Mucosa of rectum (tissue), 2 donors: ENCODE data around the gene SAMD4A.
A peak's percentile ranks its signal among the peaks of the same experiment; 100 is the strongest.

Experiments
- H3K27ac ChIP-seq, 2 donors: one replicate each; pipeline ENCODE4 v1.7.0; 2013; ENCODE audit warnings: inconsistent platforms in 2 of 2, low read depth in 2 of 2, low read length in 2 of 2
- H3K27me3 ChIP-seq, 2 donors: one replicate each; pipeline ENCODE4 v1.7.0; 2013; ENCODE audit warnings: low read length in 2 of 2; ENCODE audit not compliant: control insufficient read depth in 2 of 2, insufficient read depth in 2 of 2
- H3K36me3 ChIP-seq, 2 donors: one replicate each; pipeline ENCODE4 v1.7.0; 2013; ENCODE audit warnings: low read length in 2 of 2; ENCODE audit not compliant: control insufficient read depth in 2 of 2, insufficient read depth in 2 of 2
- H3K4me1 ChIP-seq, 2 donors: one replicate each; pipeline ENCODE4 v1.7.0; 2013; ENCODE audit warnings: low read length in 2 of 2, mild to moderate bottlenecking in 1 of 2; ENCODE audit not compliant: control insufficient read depth in 2 of 2, insufficient read depth in 2 of 2
- H3K4me3 ChIP-seq, 2 donors: one replicate each; pipeline ENCODE4 v1.7.0; 2013; ENCODE audit warnings: low read length in 2 of 2
- H3K9ac ChIP-seq, 2 donors: one replicate each; pipeline ENCODE4 v1.7.0; 2013; ENCODE audit warnings: low read length in 2 of 2, low read depth in 1 of 2, mild to moderate bottlenecking in 1 of 2
- H3K9me3 ChIP-seq, 2 donors: one replicate each; pipeline ENCODE4 v1.7.0; 2013; ENCODE audit warnings: low read length in 2 of 2; ENCODE audit not compliant: control insufficient read depth in 2 of 2
- donor health status: healthy.
- donor health status: Normal muscosa, but diverticular disease.

SAMD4A gene

GRCh38 chr14:54564868-54565784, 1.8 kb upstream of the SAMD4A start:
- H3K4me1 ChIP-seq: peaks cover 14 to 18% of the 10 kb centered on the region in 2 donors
- no peaks in the 10 kb centered on the region for H3K36me3 ChIP-seq
- no peaks in the 10 kb centered on the region for H3K27me3 ChIP-seq

GRCh38 chr14:54565785-54566409, 1.0 kb upstream of the SAMD4A start:
- Histone ChIP-seq H3K27me3 (no peaks in the 10 kb centered on the region), H3K27ac (peak overlapping the region; percentile 99), H3K36me3 (no peaks in the 10 kb centered on the region), H3K4me3 (peak overlapping the region; percentile 81 to 88), H3K9ac (peak overlapping the region; percentile 87 to 99), H3K9me3 (no peaks in the 10 kb centered on the region), H3K4me1 (peaks cover 16 to 18% of the 10 kb centered on the region in 2 donors)

More at GRCh38 chr14:54564868-54565784, 1.8 kb upstream of the SAMD4A start:
- H3K4me3 ChIP-seq: peak overlapping the region; percentile 80 to 88
- no peaks in the 10 kb centered on the region for H3K9me3 ChIP-seq
- H3K27ac ChIP-seq: peak overlapping the region; percentile 99
- H3K9ac ChIP-seq: peak overlapping the region; percentile 87 to 99

GRCh38 chr14:54567224-54567638, 303 bp downstream of the SAMD4A start:
- Histone ChIP-seq H3K9ac (peak overlapping the region; percentile 87 to 99), H3K27ac (peak overlapping the region; percentile 99), H3K4me3 (peak overlapping the region; percentile 81 to 88), H3K9me3 (no peaks in the 10 kb centered on the region), H3K36me3 (no peaks in the 10 kb centered on the region), H3K27me3 (no peaks in the 10 kb centered on the region), H3K4me1 (peaks cover 16 to 18% of the 10 kb centered on the region in 2 donors)

GRCh38 chr14:54567639-54568561, 972 bp downstream of the SAMD4A start:
- Histone ChIP-seq H3K36me3 (no peaks in the 10 kb centered on the region), H3K4me3 (peak overlapping the region; percentile 81 to 88), H3K4me1 (peaks cover 16 to 18% of the 10 kb centered on the region in 2 donors), H3K27me3 (no peaks in the 10 kb centered on the region), H3K9me3 (no peaks in the 10 kb centered on the region), H3K27ac (peak overlapping the region; percentile 99), H3K9ac (peak overlapping the region; percentile 87 to 99)

- Histone ChIP-seq H3K27me3 (no peaks in the 10 kb centered on the region), H3K9ac (no peak overlapping the region), H3K4me3 (peak overlapping the region; percentile 7 to 49)
Measured at GRCh38 chr14:54568821-54569595, 2.1 kb downstream of the SAMD4A start.

GRCh38 chr14:54570047-54570446, 3.1 kb downstream of the SAMD4A start:
- H3K27me3 ChIP-seq: no peaks in the 10 kb centered on the region
- H3K36me3 ChIP-seq: no peaks in the 10 kb centered on the region
- H3K4me3 ChIP-seq: no peak overlapping the region
- H3K4me1 ChIP-seq: peaks cover 8 to 9% of the 10 kb centered on the region in 2 donors
- H3K9ac ChIP-seq: no peak overlapping the region
- peak overlapping the region in 1 of 2 donors; percentile 16 for H3K27ac ChIP-seq
- no peaks in the 10 kb centered on the region for H3K9me3 ChIP-seq

More at GRCh38 chr14:54568821-54569595, 2.1 kb downstream of the SAMD4A start:
- H3K27ac ChIP-seq: peak overlapping the region; percentile 21 to 60
- no peaks in the 10 kb centered on the region for H3K36me3 ChIP-seq
- H3K9me3 ChIP-seq: no peaks in the 10 kb centered on the region
- peaks cover 16 to 18% of the 10 kb centered on the region in 2 donors for H3K4me1 ChIP-seq

- Histone ChIP-seq H3K27me3 (no peaks in the 10 kb centered on the region), H3K4me1 (peaks cover 8 to 9% of the 10 kb centered on the region in 2 donors), H3K36me3 (no peaks in the 10 kb centered on the region), H3K4me3 (no peak overlapping the region), H3K9ac (no peak overlapping the region), H3K9me3 (no peaks in the 10 kb centered on the region), H3K27ac (peak overlapping the region in 1 of 2 donors; percentile 16)
Measured at GRCh38 chr14:54570631-54571415, 3.9 kb downstream of the SAMD4A start.

- Histone ChIP-seq H3K4me3 (no peak overlapping the region), H3K36me3 (no peaks in the 10 kb centered on the region), H3K4me1 (peaks cover 4 to 7% of the 10 kb centered on the region in 2 donors), H3K27ac (no peak overlapping the region), H3K9me3 (no peaks in the 10 kb centered on the region), H3K27me3 (no peaks in the 10 kb centered on the region), H3K9ac (no peak overlapping the region)
Measured at GRCh38 chr14:54572316-54572715, 5.4 kb downstream of the SAMD4A start.
